Stimulated activated CD4-positive, alpha-beta T cell treated with anti-CD3 and anti-CD28 coated beads, Interleukin-2, amount 100 ng/mL, for 4 hours (primary cell): ENCODE data around the gene VCX3A.
"Not testable (repeated sequence)": the region's sequence is repeated elsewhere in the genome, so short reads cannot be mapped to it uniquely, and the experiment has no call there.

Experiments
- DNase-seq: peaks from one replicate; pipeline ENCODE4 v3.0.0-alpha.2; 2020; ENCODE audit warnings: low read depth

The VCX3A gene

DNA sequence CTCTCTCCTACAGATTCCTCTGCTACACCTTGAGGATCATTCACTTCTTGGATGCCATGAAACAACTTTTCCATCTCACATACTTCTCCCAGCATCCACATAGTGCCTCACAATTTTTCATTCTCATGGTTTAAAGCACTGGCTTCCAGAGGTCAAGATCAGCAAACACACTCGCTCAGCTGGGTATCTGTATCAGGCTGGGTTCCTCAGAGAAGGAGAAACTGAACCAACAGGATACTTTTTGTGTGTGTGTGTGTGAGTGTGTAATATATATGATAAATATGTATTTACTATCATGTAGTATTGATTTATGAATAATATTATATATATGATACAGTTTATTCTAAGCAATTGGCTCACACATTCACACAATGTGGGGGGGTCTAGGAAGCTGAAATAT lies at the start of gene VCX3A:
Gene VCX3A, minus strand, starts transcription at position 101 of the 400 bp plus-strand sequence. CDS start 621 bp downstream, outside the sequence.
- not testable (repeated sequence) for DNase-seq

GRCh38 chrX:6574762-6575161 lies 39.8 kb upstream of the VCX3A start:
- DNase-seq, result no peak

DNA sequence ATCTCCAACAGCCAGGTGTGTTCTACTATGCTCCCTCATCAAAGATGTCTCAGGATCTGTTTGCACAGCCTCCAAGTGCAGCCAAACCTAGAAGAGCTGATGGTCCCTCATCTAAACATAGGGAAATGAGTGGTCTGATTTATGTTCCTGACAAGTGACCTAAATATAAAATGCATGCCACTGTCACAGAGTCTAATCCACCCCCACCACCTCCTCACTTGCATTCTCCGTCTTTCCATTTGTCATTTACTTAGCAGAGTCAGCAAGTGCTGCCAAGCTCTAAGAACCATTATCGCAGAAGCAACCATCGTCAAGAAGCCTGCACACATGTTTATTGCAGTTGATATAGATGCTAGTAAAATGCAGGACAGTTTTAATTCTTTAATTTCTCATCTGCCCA lies 33.1 kb upstream of the VCX3A start:
- DNase-seq, result no peak

DNA sequence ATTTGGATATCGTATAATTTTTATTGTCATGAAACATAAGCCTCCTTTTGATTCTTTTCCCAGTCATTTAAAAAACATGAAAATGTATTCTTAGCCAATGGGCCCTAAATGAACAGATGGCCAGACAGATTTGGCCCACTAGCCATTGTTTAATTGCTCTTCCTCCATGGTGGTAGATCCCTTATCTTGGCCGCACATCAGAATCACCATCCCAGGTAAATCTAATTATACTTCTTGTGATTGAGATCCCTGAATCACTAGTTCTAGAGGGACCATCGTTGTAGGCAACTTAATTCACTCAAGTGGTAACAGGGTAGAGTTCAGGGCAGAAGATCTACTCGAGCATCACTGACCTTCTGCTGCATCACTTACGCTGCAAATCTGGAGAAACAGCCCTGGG lies 24.1 kb upstream of the VCX3A start:
- no peak for DNase-seq

GRCh38 chrX:6557690-6558089 lies 22.8 kb upstream of the VCX3A start:
- no peak for DNase-seq

GRCh38 chrX:6550999-6551398 lies 16.1 kb upstream of the VCX3A start:
- no peak for DNase-seq

- DNase-seq, result no peak
These were observed 10.8 kb upstream of the VCX3A start for GRCh38 chrX:6545712-6546111.

DNA sequence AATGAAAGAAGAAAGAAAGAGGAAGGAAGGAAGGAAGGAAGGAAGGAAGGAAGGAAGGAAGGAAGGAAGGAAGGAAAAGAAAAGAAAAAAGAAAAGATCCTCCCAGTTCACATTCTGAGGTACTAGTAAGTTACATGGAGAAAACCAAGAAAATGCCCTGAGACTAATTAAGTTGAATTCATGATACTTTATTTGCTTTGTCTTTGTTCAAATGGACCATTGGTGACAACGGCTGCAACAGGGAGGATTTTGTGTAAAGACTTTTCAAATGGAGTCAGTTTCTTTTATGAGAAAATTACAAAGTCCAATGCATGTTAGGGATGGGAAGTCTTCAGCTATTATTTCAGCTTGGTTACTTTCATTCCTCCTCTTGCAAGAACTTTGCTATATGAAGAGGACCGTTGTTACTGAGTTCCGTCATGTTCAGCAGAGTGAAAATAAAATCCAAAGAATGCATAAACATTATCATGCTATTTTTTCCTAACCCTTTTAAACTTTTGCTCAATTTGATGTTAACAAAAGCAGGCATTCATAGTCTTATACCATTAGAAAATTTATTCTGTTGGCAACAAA lies 8.3 kb downstream of the VCX3A start:
- no peak for DNase-seq

DNA sequence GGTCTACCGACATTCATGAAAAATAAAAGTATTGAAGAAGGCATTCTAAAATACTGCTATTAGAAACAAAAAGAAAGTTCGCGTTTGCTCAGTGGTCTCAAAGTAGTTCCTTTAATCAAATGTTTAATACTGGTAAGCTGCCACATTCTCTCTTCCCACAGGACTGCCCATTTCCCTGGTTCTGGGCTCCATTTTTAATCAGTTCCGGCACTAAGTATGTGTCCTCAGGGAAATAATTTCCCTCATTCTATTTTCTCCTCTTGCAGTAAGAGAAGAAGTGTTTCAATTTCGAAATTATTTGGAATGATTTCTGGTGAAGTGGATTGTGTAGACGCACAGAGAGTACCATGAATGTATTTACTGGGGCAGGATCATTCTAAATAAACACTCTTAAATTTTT lies 17.5 kb downstream of the VCX3A start:
- DNase-seq, result no peak

GRCh38 chrX:6506444-6506843 lies 28.5 kb downstream of the VCX3A start:
- no peak for DNase-seq

DNA sequence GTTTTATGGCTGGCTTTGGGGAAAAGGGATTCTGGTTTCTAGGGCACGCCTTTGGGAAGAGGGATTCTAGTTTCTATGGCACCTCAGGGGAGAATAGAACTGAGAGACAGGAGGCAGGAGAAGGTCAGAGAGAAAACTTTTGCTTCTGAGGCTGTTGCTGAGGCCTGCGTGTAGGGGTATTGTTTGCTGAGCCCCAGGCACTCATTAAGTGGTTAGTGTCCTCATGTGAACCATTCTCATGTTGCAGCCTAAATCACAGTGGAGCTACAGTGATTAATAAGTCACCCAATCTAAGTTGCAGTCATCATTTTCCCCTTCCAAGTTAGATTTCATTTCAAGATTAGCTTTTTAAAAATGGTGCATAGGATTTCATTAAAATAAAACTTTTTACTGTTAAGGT lies 29.0 kb downstream of the VCX3A start:
- DNase-seq, result no peak

- DNase-seq, result no peak
These were observed 34.2 kb downstream of the VCX3A start for GRCh38 chrX:6500719-6501118.

DNA sequence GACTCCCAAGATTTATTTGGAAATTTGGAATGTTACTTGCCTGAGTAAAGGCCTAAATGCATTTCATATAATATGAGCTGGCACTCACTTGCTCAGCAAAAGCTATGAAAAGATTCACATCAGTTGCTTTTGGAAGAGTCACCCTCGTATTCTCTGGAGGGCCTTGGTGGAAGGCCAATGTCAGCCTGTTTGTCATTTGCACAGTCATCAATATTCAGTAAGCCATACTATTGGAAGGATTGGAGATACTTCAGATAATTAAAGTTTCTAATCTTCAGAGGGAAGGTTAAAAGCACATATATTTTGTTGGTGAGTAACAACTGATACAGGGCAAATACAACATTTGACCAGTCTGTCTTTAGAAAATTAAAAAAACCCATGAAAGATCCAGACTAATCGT lies 36.6 kb downstream of the VCX3A start:
- no peak for DNase-seq
